H1 (cell line): Measurements from ENCODE around the gene DCXR. TPM values are rescaled to one million over a fixed set of nuclear protein-coding genes. Genes with fewer than 3 reads are reported as not detected.

Source experiments
- BRCA1 ChIP-seq: IDR thresholded peaks from 2 replicates; pipeline ENCODE4 v1.6.1; 2012; ENCODE audit warnings: low read depth, low read length, improper control_type of control experiment
- EZH2 ChIP-seq: fragments of 200-600 bp; sonication (generic); IDR thresholded peaks from 2 replicates; pipeline ENCODE4 v1.7.1; 2012; ENCODE audit warnings: low read depth, mild to moderate bottlenecking, moderate library complexity, low read length, inconsistent platforms; ENCODE audit not compliant: severe bottlenecking
- JUND ChIP-seq: IDR thresholded peaks from 2 replicates; pipeline ENCODE4 v1.6.1; 2011; ENCODE audit warnings: mild to moderate bottlenecking, improper control_type of control experiment, low read length
- MAX ChIP-seq: IDR thresholded peaks from 2 replicates; pipeline ENCODE4 v1.6.1; 2012; ENCODE audit warnings: inconsistent platforms
- POLR2A ChIP-seq, 2 experiments: IDR thresholded peaks; 1 replicate in 1 of 2; 2 replicates in 1 of 2; pipeline ENCODE4 v1.6.1; 2011; ENCODE audit warnings: low read depth in 2 of 2, low read length in 2 of 2, mild to moderate bottlenecking in 2 of 2; ENCODE audit errors: control extremely low read depth in 1 of 2
- POU5F1 ChIP-seq: IDR thresholded peaks from 2 replicates; pipeline ENCODE4 v1.6.1; 2011; ENCODE audit warnings: low read depth, mild to moderate bottlenecking, low read length, moderate library complexity
- RAD21 ChIP-seq, 2 experiments: IDR thresholded peaks in 1 of 2; conservative IDR thresholded peaks in 1 of 2; 2 replicates each; pipeline ENCODE4 v1.6.1; 2011; ENCODE audit warnings: low read depth in 2 of 2, low read length in 2 of 2, improper control_type of control experiment in 1 of 2, inconsistent platforms in 1 of 2, mild to moderate bottlenecking in 1 of 2, moderate library complexity in 1 of 2
- SAP30 ChIP-seq: fragments of 300-600 bp; sonication (generic); IDR thresholded peaks from 2 replicates; pipeline ENCODE4 v1.7.1; 2012; ENCODE audit warnings: low read length, moderate library complexity, mild to moderate bottlenecking, inconsistent platforms; ENCODE audit not compliant: insufficient read depth, insufficient replicate concordance
- TEAD4 ChIP-seq: IDR thresholded peaks from 2 replicates; pipeline ENCODE4 v1.6.1; 2012; ENCODE audit warnings: low read depth, low read length, inconsistent platforms, mixed read lengths
- YY1 ChIP-seq: IDR thresholded peaks from 2 replicates; pipeline ENCODE4 v1.6.1; 2011; ENCODE audit warnings: low read depth, mild to moderate bottlenecking, low read length
- polyA plus RNA-seq, 7 experiments: library from polyadenylated mRNA; depleted of rRNA in 3 of 7; stranded (reverse) in 5 of 7; unstranded in 2 of 7; fragments of >200 nt in 5 of 7; fragments of 200-250 nt in 2 of 7; gene quantifications; 1 replicate in 5 of 7; 2 replicates in 1 of 7; 4 replicates in 1 of 7; pipeline versions ENCODE4 v1.2.1 to v1.2.3, GENCODE V29; 2011 to 2013; ENCODE audit warnings: missing spikeins in 2 of 7, mixed read lengths in 2 of 7
- total RNA-seq: library from RNA; stranded (reverse); fragmentation: NEBNext Ultra II Directional; extraction: Animal tissue kit (Norgen Biotek cat#: 25700); gene quantifications from 2 replicates; pipeline ENCODE4 v1.2.1, GENCODE V29; 2021

The DCXR gene
- total and polyA plus RNA-seq, 2 of the 8 experiments (the other 6 are each of a cell fraction or from before 2014, with no cell fraction given), result 96.3 to 212 TPM

DNA sequence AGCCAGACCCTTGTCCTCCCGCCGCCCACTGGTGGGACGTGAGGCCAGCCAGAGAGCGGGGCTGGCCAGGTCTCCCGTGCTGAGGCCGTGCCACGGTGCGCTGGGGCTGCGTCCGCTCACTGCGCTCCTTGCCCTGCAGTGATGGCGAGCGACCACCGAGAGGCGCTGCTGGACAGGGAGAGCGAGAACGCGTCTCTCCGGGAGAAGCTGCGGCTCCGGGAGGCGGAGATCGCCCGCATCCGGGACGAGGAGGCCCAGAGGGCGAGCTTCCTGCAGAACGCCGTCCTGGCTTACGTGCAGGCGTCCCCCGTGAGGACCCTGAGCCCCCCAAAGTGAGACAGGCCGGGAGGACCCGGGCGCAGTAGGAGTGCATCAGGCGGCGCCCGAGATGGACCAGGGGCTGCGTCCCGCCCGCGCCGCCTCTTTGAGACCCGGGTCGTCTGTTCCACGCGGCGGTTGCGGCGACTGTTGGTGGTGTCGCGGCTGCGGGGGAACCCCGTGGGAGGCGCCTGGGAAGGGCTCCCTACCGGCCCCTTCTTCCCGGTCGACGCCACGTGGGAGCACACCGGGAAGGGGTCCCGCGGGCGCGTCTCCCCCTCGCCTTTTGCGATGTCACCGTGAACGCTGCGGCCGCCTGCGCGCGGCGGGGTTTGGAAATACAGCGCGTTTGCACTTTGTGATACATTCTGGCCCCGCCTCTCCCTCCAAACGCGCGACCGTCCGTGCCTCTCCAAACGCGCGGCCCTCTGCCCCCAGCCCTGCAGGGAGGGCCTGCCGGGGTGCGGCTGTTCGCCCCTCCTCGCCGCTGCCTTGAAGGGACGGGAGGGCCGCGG lies 6.8 kb downstream of the DCXR start (continued):
- TF ChIP-seq EZH2, result peak; percentile 23
- TF ChIP-seq SAP30, result no peak
- no peak for TF ChIP-seq TEAD4
- TF ChIP-seq MAX, result peak; percentile 40; the same call in 1 of the 2 replicates
- TF ChIP-seq RAD21 (IDR thresholded peaks at IDR 0.05 in 1 of 2, conservative IDR thresholded peaks at IDR 0.05 in 1 of 2; ENCODE audit: low read depth in 2 of 2, low read length in 2 of 2), result peak; percentile 97
- TF ChIP-seq POU5F1, result no peak
- TF ChIP-seq JUND, result no peak
- no peak for TF ChIP-seq YY1
- TF ChIP-seq POLR2A (IDR thresholded peaks at IDR 0.05; ENCODE audit: control extremely low read depth in 1 of 2, low read depth in 2 of 2, low read length in 2 of 2), result 0 out of 3 replicates have a peak, but pooled peaks of 1 of the 2 experiments have one; percentile 38
- peak; percentile 31; the same call in 1 of the 2 replicates for TF ChIP-seq BRCA1
